Measurements from ENCODE around the gene LOXL1. TPM values are rescaled to one million over a fixed set of nuclear protein-coding genes. Genes with fewer than 3 reads are reported as not detected.

LOXL1 gene
- total RNA-seq, 1 donor from 2014 or later, result 11.1 TPM

DNA sequence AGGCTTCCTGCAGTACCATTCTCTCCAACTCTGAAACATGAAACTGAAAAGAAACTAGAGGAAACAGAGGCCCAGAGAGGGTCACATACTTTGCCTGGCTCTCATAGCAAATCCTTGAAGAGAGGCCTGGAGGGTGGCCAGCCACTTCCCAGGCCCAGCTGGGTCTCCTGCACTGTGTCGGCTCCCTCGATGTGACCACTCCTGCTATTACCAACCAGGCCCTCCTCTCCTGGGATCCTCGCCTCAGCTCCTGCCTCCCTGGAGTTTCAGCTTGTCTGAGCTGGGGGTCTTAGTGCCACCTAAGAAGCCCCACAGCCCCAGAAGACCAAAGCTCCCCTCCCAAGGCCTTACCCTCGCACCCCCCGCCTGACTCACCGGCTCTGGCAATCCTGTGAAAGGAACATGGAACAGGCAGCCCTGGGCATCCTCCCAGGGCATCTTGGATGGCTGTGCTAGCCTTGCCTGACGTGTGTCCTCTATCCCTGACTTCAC is 4.6 kb downstream of the LOXL1 start:
- DNase-seq, result no peak

DNA sequence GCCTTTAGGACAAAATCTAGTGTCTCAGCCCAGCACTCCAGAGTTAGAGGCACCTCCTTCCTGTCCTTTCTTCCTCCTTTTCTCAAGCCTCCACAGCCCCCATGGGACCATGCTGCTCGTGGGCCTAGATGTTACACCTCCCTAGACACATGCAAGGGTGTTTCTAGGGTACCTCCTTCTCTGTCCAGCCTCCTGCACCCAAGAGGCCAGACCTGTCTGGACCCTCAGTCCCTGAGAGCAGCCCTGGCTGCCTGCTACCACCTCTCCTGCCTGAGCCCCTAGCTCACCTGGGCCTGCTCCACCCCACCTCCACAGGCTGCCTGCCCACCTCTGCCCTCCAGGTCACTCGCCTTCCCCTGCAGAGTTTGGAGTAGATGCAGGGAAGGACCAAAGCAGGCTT is 5.2 kb downstream of the LOXL1 start:
- TF ChIP-seq, protein P1, sequence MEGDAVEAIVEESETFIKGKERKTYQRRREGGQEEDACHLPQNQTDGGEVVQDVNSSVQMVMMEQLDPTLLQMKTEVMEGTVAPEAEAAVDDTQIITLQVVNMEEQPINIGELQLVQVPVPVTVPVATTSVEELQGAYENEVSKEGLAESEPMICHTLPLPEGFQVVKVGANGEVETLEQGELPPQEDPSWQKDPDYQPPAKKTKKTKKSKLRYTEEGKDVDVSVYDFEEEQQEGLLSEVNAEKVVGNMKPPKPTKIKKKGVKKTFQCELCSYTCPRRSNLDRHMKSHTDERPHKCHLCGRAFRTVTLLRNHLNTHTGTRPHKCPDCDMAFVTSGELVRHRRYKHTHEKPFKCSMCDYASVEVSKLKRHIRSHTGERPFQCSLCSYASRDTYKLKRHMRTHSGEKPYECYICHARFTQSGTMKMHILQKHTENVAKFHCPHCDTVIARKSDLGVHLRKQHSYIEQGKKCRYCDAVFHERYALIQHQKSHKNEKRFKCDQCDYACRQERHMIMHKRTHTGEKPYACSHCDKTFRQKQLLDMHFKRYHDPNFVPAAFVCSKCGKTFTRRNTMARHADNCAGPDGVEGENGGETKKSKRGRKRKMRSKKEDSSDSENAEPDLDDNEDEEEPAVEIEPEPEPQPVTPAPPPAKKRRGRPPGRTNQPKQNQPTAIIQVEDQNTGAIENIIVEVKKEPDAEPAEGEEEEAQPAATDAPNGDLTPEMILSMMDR (IDR thresholded peaks at IDR 0.05), result no peak
- Histone ChIP-seq H3K4me1 (peaks cover 10% of the 10 kb centered on the region), H3K9me3 (no peaks in the 10 kb centered on the region), H3K27ac (no peak overlapping the region), H3K27me3 (no peaks in the 10 kb centered on the region), H3K36me3 (no peaks in the 10 kb centered on the region), H3K4me3 (no peak overlapping the region)
- intact Hi-C loops (cut with DNase I), result no loop called here
- ATAC-seq (no peak), DNase-seq (no peak)

More for the DNA sequence above, 4.6 kb downstream of the LOXL1 start:
- intact Hi-C loops (cut with DNase I), result no loop called here
- ATAC-seq, result no peak
- Histone ChIP-seq H3K4me3 (no peak overlapping the region), H3K27me3 (no peaks in the 10 kb centered on the region), H3K36me3 (no peaks in the 10 kb centered on the region), H3K4me1 (peaks cover 6% of the 10 kb centered on the region), H3K27ac (no peak overlapping the region), H3K9me3 (no peaks in the 10 kb centered on the region)
- TF ChIP-seq, protein P1 (IDR thresholded peaks at IDR 0.05), result no peak

DNA sequence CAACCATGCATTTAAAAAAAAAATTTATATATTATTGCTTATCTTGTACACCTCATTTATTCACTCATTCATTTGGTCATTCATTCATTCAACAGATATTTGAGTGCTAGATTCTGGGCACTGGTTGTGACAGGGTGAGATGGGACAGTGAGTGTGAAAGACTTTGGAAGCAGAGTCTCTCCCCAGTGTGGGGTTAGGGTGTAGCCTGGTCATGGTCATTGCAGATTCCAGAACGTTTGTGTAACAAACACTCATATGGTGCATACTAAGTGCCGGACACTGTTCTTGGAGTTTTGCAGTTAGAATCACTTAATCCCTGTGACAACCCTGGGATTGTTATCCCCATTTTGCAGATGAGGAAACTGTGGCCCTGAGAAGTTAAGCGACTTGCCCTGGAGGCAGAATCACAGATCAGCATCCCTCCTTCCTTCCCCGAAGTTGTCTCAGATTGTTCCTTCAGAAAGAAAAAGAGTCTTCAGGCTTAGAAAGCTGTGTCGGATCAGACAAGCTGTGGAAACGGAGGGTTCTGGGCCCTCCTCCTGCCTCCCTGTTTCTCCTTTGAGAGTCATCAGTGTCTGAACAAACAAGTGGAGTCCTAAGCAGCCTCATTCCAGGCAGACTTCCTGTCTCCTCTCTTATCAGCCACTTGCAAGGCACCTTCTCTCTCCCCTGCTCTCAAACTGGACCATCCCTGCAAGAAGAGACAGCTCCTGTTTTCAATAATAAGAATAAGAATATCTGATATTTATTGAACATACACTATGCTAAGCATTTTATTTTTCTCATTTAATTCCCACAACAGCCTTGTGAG is 6.3 kb downstream of the LOXL1 start:
- no peaks in the 10 kb centered on the region for H3K9me3 ChIP-seq
- no peak for ATAC-seq
- intact Hi-C loops (cut with DNase I), result no loop called here
- TF ChIP-seq, protein P1 (IDR thresholded peaks at IDR 0.05), result no peak
- H3K4me3 ChIP-seq, result no peak overlapping the region
- peaks cover 14% of the 10 kb centered on the region for H3K4me1 ChIP-seq
- H3K27ac ChIP-seq, result no peak overlapping the region
- no peak for DNase-seq
- H3K27me3 ChIP-seq, result no peaks in the 10 kb centered on the region
- no peaks in the 10 kb centered on the region for H3K36me3 ChIP-seq

DNA sequence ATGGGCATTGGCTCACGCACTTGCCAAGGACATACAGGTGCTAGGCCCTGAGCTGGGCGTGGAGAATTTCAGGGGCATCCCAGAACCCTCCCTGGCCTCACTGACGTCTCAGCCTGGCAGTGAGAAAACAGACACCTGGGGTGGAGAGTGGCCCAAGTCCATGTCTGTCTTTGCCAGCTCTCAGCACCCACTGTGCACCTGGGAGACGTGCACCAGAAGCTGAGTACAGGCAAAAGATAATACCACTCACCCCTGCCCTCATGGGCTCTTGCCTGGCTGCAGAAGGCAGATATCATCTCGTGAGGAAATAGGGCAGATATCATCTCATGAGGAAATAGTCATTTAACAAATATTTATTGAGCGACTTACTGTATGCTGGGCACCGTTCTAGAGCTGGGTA is 8.0 kb downstream of the LOXL1 start:
- no peaks in the 10 kb centered on the region for H3K9me3 ChIP-seq
- no peak for DNase-seq
- peaks cover 8% of the 10 kb centered on the region for H3K4me1 ChIP-seq
- H3K4me3 ChIP-seq, result no peak overlapping the region
- ATAC-seq, result no peak
- TF ChIP-seq, protein P1 (IDR thresholded peaks at IDR 0.05), result no peak
- intact Hi-C loops (cut with DNase I), result no loop called here
- H3K27ac ChIP-seq, result no peak overlapping the region
- H3K27me3 ChIP-seq, result no peaks in the 10 kb centered on the region
- H3K36me3 ChIP-seq, result no peaks in the 10 kb centered on the region

DNA sequence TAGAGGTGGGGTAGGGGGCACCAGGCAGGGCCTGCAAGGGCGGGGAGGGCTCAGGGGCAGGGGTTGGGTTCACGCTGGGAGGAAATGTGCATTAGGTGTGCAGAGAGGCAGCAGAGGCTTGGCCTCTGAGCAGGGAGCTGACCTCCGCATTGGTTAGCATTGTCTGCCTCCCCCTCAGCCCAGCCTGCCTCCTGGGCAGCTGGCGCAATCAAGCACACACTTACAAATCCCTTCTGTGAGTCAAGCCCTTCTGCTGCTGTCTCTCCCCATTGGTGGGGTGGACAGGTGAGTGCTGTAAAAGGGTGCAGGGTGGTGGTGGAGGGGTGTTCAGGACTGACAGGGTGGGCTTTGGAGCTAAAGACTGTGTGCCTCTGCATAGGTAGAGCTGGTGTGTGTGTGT is 9.3 kb downstream of the LOXL1 start:
- intact Hi-C loops (cut with DNase I), result no loop called here
- peaks cover 13% of the 10 kb centered on the region for H3K4me1 ChIP-seq
- DNase-seq (no peak), ATAC-seq (no peak)
- TF ChIP-seq, protein P1 (IDR thresholded peaks at IDR 0.05), result no peak
- no peak overlapping the region for H3K4me3 ChIP-seq
- H3K9me3 ChIP-seq, result no peaks in the 10 kb centered on the region
- H3K27me3 ChIP-seq, result no peaks in the 10 kb centered on the region
- H3K27ac ChIP-seq, result no peak overlapping the region
- H3K36me3 ChIP-seq, result no peaks in the 10 kb centered on the region

Data from upper lobe of right lung (tissue), 1 donor.